Activated T-cell treated with anti-CD3 and anti-CD28 coated beads, Interleukin-2, amount 50 U/mL, for 72 hours (primary cell): ENCODE measurements around the gene GRHL1. TPM values are rescaled to one million over a fixed set of nuclear protein-coding genes. Genes with fewer than 3 reads are reported as not detected.

ENCODE experiments used
- ATAC-seq, 2 donors: fragments of 150-1000 bp; cut with Tn5 transposase; replicated peaks in 1 of 2; 2 replicates each; pipeline ENCODE4 v1.10.0; 2021; ENCODE audit warnings: moderate library complexity in 2 of 2, mild to moderate bottlenecking in 1 of 2
- DNase-seq, 2 donors: peaks; one replicate each; pipeline ENCODE4 v3.0.0; 2021 to 2022; ENCODE audit warnings: mixed read lengths in 1 of 2
- H3K27ac Mint-ChIP-seq: one replicate; pipeline ENCODE4 v1.8.0; 2022; ENCODE audit warnings: mild to moderate bottlenecking, moderate library complexity, mixed read lengths
- H3K27me3 Mint-ChIP-seq: one replicate; pipeline ENCODE4 v1.8.0; 2022; ENCODE audit warnings: low read depth, mixed read lengths
- H3K36me3 Mint-ChIP-seq, 2 donors: one replicate each; pipeline ENCODE4 v1.8.0; 2022; ENCODE audit warnings: mixed read lengths in 2 of 2, mild to moderate bottlenecking in 1 of 2; ENCODE audit not compliant: insufficient read depth in 2 of 2
- H3K4me1 Mint-ChIP-seq: one replicate; pipeline ENCODE4 v1.8.0; 2022; ENCODE audit warnings: low read depth, mixed read lengths
- H3K4me3 Mint-ChIP-seq, 2 donors: one replicate each; pipeline ENCODE4 v1.8.0; 2022; ENCODE audit warnings: mild to moderate bottlenecking in 2 of 2, mixed read lengths in 2 of 2, moderate library complexity in 2 of 2
- H3K9me3 Mint-ChIP-seq, 2 donors: one replicate each; pipeline ENCODE4 v1.8.0; 2022; ENCODE audit warnings: mixed read lengths in 2 of 2
- total RNA-seq, 2 donors: library from RNA; stranded (reverse); gene quantifications; one replicate each; pipeline ENCODE4 v1.2.3, GENCODE V29; 2022

GRHL1 gene
- total RNA-seq, 2 donors from 2014 or later, result 0.83 to 1.1 TPM

DNA sequence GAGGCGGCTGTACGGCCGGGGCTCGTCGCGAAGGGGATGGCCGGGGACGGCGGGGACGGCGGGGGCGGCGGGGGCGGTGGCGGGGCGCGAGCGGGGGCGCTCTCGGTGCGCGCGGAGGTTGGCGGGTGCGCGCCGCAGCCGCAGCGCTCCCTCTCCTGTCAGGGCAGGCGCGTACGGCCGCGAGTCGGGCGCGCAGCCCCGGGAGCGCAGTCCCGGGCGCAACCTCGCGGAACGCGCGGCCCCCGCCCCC lies 296 bp upstream of the GRHL1 start:
- H3K36me3 Mint-ChIP-seq, result no peaks in the 10 kb centered on the region
- DNase-seq (no peak), ATAC-seq (no peak)
- no peaks in the 10 kb centered on the region for H3K9me3 Mint-ChIP-seq
- peaks cover 6% of the 10 kb centered on the region for H3K4me1 Mint-ChIP-seq
- peaks cover 58% of the 10 kb centered on the region for H3K27me3 Mint-ChIP-seq
- H3K27ac Mint-ChIP-seq, result no peak overlapping the region
- peak overlapping the region; percentile 87 to 90 for H3K4me3 Mint-ChIP-seq

DNA sequence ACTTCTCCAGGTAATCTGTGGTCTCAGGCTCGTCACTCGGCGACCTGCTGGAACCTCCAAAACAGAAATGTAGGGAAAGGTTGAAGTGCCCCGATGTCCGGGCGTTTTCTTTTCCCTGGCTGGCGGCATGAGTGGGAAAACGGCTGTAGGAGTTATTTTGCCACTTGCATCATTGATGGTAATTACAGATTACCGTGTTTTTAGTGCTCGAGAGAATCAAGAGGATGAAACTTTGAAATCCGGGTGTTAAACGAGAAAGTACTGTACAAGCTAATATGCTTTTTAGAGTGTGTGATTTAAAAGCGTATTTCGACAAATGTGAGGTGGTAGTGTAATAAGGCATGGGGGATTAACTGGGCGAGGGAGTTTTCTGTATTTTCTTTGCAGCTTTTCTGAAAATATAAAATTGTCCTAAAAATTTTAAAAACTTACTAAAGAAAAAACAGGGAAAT lies 819 bp downstream of the GRHL1 start:
- ATAC-seq, result no peak
- no peaks in the 10 kb centered on the region for H3K36me3 Mint-ChIP-seq

GRCh38 chr2:9952856-9953503 lies 1.5 kb downstream of the GRHL1 start:
- Mint-ChIP-seq H3K4me1 (peaks cover 6% of the 10 kb centered on the region), H3K27ac (no peak overlapping the region), H3K9me3 (no peaks in the 10 kb centered on the region), H3K4me3 (peak overlapping the region; percentile 73 to 78), H3K27me3 (peaks cover 59% of the 10 kb centered on the region), H3K36me3 (no peaks in the 10 kb centered on the region)
- DNase-seq (no peak), ATAC-seq (no peak)

More for the DNA sequence above, 819 bp downstream of the GRHL1 start:
- Mint-ChIP-seq H3K4me3 (peak overlapping the region; percentile 73 to 78), H3K27ac (no peak overlapping the region), H3K4me1 (peaks cover 6% of the 10 kb centered on the region), H3K9me3 (no peaks in the 10 kb centered on the region), H3K27me3 (peaks cover 54% of the 10 kb centered on the region)
- no peak for DNase-seq

- no peak overlapping the region for H3K27ac Mint-ChIP-seq
- no peaks in the 10 kb centered on the region for H3K36me3 Mint-ChIP-seq
- H3K4me1 Mint-ChIP-seq, result peaks cover 6% of the 10 kb centered on the region
- H3K4me3 Mint-ChIP-seq, result no peak overlapping the region
- ATAC-seq (no peak), DNase-seq (no peak)
- H3K9me3 Mint-ChIP-seq, result no peaks in the 10 kb centered on the region
- H3K27me3 Mint-ChIP-seq, result peaks cover 49% of the 10 kb centered on the region
Observed at GRCh38 chr2:9954136-9954535, 2.6 kb downstream of the GRHL1 start.

GRCh38 chr2:9958057-9958456 lies 6.6 kb downstream of the GRHL1 start:
- DNase-seq, result no peak
- ATAC-seq, result no peak
- Mint-ChIP-seq H3K9me3 (no peaks in the 10 kb centered on the region), H3K4me1 (no peaks in the 10 kb centered on the region), H3K36me3 (no peaks in the 10 kb centered on the region), H3K27ac (no peak overlapping the region), H3K4me3 (no peak overlapping the region), H3K27me3 (peaks cover 26% of the 10 kb centered on the region)

DNA sequence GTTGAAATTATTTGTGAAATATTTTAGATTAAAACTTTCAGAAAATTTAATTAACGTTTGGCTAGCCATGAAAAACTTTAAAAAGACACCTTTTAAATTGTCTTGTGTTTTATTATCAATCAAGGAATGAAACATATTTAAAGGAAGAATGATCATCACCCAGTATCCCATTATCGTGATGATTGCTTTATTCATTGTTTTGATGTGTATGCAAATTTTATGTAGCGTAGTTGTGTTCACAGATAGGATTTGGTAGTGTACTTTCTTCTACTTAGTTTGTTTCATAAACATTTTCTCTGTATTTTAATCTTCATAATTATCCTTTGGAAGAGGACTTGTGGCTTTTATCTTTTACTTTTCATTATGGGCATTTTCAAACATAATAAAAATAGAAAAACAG lies 7.8 kb downstream of the GRHL1 start:
- Mint-ChIP-seq H3K9me3 (no peaks in the 10 kb centered on the region), H3K27me3 (peaks cover 13% of the 10 kb centered on the region), H3K36me3 (no peaks in the 10 kb centered on the region), H3K4me1 (no peaks in the 10 kb centered on the region), H3K27ac (no peak overlapping the region), H3K4me3 (no peak overlapping the region)
- DNase-seq, result no peak
- no peak for ATAC-seq

- Mint-ChIP-seq H3K36me3 (no peaks in the 10 kb centered on the region), H3K9me3 (no peaks in the 10 kb centered on the region), H3K4me1 (peaks cover 16% of the 10 kb centered on the region), H3K27ac (no peak overlapping the region), H3K27me3 (peaks cover 7% of the 10 kb centered on the region), H3K4me3 (no peak overlapping the region)
- no peak for ATAC-seq
- no peak for DNase-seq
Observed at GRCh38 chr2:9961013-9961412, 9.5 kb downstream of the GRHL1 start.

DNA sequence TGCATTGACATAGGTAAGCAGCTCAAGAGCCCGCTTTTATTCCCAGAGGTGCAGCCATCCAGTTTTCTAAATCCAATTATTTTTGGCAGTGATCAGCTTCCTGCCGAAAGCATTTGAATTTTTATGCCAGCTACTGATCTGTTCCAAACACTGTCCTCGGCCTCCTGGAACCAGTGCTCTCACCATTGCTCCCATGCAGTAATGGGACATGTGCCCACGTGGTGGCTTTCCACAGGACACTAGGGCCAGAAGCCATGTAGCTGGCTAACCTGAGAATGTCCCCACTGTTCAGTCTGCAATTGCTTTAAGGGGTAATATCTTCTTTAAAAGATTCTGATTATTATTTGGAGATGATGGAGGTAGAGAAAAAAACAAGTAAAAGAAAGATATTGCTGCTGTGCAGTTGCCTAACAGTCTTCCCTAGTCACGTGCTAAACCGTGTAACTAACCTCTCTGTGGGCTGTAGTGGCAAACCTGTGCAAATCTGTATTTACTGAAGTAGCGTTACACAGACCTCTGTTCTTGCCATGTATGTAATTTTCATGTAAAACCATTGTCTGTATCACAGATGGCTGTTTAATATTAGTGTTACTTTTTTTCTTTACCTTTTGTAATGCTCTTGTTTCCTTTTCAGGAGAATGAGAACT lies 13.0 kb downstream of the GRHL1 start:
- H3K27ac Mint-ChIP-seq, result peak overlapping the region; percentile 85
- H3K4me3 Mint-ChIP-seq, result peak overlapping the region in 1 of 2 donors; percentile 61
- H3K36me3 Mint-ChIP-seq, result no peaks in the 10 kb centered on the region
- H3K27me3 Mint-ChIP-seq, result no peaks in the 10 kb centered on the region
- ATAC-seq, result no peak
- no peaks in the 10 kb centered on the region for H3K9me3 Mint-ChIP-seq
- DNase-seq, result no peak
- H3K4me1 Mint-ChIP-seq, result peaks cover 24% of the 10 kb centered on the region

DNA sequence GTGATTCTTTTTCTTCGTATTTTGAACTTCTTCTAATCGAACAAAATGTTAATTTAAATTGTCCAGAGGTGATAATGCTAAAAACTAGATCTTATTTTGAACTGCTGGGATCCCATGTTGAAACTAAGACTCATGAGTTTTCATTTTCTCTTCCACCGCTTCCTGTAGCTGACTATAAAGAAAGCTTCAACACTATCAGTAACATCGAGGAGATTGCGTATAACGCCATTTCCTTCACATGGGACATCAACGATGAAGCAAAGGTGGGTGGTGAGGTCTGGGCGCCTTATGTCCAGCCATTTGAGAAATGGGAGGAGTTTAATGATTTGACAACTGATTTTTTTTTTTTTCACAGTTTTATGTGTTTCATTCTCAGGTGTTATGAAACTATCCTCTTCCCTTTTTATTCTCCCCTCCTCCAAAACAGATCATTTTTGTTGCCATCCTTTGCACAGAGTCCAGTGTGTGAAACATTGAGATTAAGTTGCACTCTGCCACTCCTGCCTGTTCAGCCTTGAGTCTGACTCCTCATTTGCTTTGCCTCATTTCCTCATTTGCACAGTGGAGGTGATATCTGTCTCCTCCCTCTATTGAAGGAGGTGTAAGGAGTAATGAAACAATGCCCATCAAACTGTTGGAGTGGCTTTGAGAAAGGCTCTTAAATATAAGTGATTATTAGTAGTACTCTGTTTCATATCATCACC lies 13.8 kb downstream of the GRHL1 start:
- peak overlapping the region; percentile 50 to 61 for H3K4me3 Mint-ChIP-seq
- no peaks in the 10 kb centered on the region for H3K36me3 Mint-ChIP-seq
- peak overlapping the region; percentile 85 for H3K27ac Mint-ChIP-seq
- DNase-seq (no peak), ATAC-seq (peak in 1 of 2 donors; percentile 82)
- H3K27me3 Mint-ChIP-seq, result no peaks in the 10 kb centered on the region
- H3K9me3 Mint-ChIP-seq, result no peaks in the 10 kb centered on the region
- H3K4me1 Mint-ChIP-seq, result peaks cover 24% of the 10 kb centered on the region

DNA sequence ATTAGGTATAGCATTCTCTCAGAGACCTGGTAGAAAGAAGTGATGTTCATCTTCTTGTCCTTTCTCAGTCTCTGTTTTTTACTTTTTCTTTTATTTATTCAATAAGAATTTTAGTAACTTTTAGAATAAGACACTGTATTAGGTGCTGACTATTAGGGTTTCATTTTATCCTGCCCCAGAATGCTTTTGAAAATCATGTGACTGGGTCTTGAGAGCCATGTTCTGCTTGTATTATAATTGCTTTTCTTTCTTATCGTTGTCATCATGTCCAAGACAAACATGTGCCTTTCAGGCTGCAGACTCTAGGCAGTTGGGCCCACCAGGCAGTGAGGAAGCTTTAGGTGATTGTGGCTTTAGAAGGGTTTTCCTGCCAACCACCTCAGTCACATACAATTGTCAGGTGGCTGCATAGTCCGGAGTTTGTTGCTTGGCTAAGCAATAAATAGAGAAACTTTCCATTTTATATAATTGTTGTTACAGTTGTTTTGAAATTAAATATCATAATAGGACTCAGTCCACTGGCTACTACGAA lies 15.1 kb downstream of the GRHL1 start:
- H3K27ac Mint-ChIP-seq, result no peak overlapping the region
- H3K9me3 Mint-ChIP-seq, result no peaks in the 10 kb centered on the region
- DNase-seq, result no peak
- peaks cover 24% of the 10 kb centered on the region for H3K4me1 Mint-ChIP-seq
- no peaks in the 10 kb centered on the region for H3K36me3 Mint-ChIP-seq
- H3K27me3 Mint-ChIP-seq, result no peaks in the 10 kb centered on the region
- no peak overlapping the region for H3K4me3 Mint-ChIP-seq
- ATAC-seq, result no peak

- no peak for ATAC-seq
- peaks cover 24% of the 10 kb centered on the region for H3K4me1 Mint-ChIP-seq
- H3K36me3 Mint-ChIP-seq, result no peaks in the 10 kb centered on the region
- no peak overlapping the region for H3K4me3 Mint-ChIP-seq
- no peaks in the 10 kb centered on the region for H3K9me3 Mint-ChIP-seq
- no peak for DNase-seq
- H3K27me3 Mint-ChIP-seq, result no peaks in the 10 kb centered on the region
- no peak overlapping the region for H3K27ac Mint-ChIP-seq
Observed at GRCh38 chr2:9967053-9967775, 15.7 kb downstream of the GRHL1 start.

GRCh38 chr2:9968553-9969497 lies 17.3 kb downstream of the GRHL1 start:
- peaks cover 35% of the 10 kb centered on the region for H3K4me1 Mint-ChIP-seq
- DNase-seq (no peak), ATAC-seq (no peak)
- H3K9me3 Mint-ChIP-seq, result no peaks in the 10 kb centered on the region
- H3K27ac Mint-ChIP-seq, result no peak overlapping the region
- no peaks in the 10 kb centered on the region for H3K36me3 Mint-ChIP-seq
- H3K4me3 Mint-ChIP-seq, result no peak overlapping the region
- no peaks in the 10 kb centered on the region for H3K27me3 Mint-ChIP-seq
